Measurements from ENCODE around the gene C6orf89.

DNA sequence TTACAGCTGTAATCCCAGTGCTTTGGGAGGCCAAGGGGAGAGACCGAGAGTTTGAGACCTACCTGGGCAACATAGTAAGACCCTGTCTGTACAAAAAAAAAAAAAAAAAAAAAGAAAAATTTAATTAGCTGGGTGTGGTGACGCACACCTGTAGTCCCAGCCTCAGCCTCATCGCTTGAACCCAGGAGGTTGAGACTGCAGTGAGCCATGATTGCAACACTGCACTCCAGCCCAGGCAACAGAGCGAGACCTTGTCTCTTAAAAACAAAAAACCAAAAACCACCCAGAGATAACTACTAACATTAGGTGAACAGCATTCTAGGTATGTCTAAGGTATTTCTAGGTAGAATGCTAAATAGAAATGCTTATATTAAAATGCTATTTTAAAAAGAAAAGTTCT, 47.8 kb downstream of the C6orf89 start:
- TF ChIP-seq TAF1 (IDR thresholded peaks at IDR 0.05; ENCODE audit: low read depth, low read length) (no peak), POLR2AphosphoS5 (IDR thresholded peaks at IDR 0.05; ENCODE audit: low read depth, low read length) (no peak), POLR2A (IDR thresholded peaks at IDR 0.05; ENCODE audit: low read depth, low read length) (no peak)
